SK-N-MC (cell line): ENCODE measurements around the gene IQCN.

Source experiments
- EZH2 ChIP-seq: fragments of 200-600 bp; sonication (generic); IDR thresholded peaks from one replicate; pipeline ENCODE4 v1.6.1; 2017; ENCODE audit warnings: antibody characterized with exemption
- FOXP2 ChIP-seq: optimal IDR thresholded peaks from 2 replicates; pipeline ENCODE3; 2011; ENCODE audit warnings: mild to moderate bottlenecking, moderate library complexity; ENCODE audit not compliant: insufficient read depth; ENCODE audit errors: extremely low read length, control extremely low read depth
- POLR2AphosphoS5 ChIP-seq: IDR thresholded peaks from 2 replicates; pipeline ENCODE4 v1.6.1; 2012; ENCODE audit warnings: mild to moderate bottlenecking, low read depth, low read length, borderline replicate concordance

- TF ChIP-seq POLR2AphosphoS5 (no peak), EZH2 (no peak), FOXP2 (no peak)
Observed at GRCh38 chr19:18299654-18300053, 25.4 kb upstream of the IQCN start.
